GM12875 (cell line): ENCODE results near the gene BLTP2.

Source experiments
- H3K4me3 ChIP-seq: one replicate; pipeline ENCODE4 v1.5.1; 2011; ENCODE audit warnings: low read depth, low read length, control low read depth
- CTCF ChIP-seq: IDR thresholded peaks from 2 replicates; pipeline ENCODE4 v1.5.1; 2011; ENCODE audit warnings: low read depth, mild to moderate bottlenecking, control low read depth, inconsistent platforms, low read length, moderate library complexity, borderline replicate concordance; ENCODE audit not compliant: insufficient read depth

BLTP2 gene

DNA sequence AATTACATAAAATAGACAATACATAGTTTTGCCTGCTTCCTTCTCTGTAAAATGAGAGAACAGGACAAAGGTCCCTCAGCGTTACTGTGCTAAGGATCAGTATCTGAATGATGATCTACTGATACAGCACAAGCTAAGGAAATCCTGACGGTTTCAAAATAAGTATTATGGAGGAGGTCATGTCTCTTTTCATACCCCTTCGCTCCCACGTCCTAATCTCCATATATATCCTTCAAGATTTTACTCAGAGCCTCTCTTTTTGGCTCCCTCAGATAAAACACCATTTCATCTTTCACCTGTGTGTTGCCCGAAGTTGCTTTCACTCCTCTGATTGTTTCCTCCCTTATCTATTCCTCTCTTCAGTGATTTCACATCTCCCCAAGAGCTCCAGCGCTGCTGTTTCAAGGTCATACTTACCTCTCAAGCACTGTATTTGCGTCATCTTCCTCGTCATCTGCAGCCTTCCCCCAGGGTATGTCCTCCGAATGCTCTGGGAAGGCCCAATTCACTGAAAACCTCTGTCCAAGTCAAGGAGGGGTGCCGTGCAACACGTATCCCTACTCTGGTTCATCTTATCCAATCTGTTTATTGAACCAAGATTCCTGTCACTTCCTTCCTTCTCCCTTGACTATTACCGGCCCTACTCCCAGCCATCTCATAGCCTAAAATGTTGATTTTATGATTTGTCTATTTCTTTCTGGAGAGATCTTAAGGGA, 1.2 kb upstream of the BLTP2 start:
- TF ChIP-seq CTCF: no peak
- no peak overlapping the region for H3K4me3 ChIP-seq

DNA sequence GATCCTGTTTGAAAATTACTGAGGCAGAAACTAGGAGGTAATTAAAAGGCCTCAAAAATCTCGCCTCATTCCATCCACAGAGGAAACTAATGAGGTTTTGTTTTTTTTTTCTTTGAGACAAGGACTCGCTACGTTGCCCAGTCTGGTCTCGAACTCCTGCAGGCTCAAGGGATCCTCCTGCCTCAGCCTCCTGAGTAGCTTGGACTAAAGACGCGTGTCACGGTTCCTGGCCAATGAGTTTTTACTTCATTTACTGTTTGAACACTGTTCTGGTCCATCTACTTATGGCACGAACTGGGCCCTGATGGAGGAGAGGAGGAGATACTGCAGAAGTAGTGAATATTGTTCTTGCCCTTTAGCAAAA, 600 bp upstream of the BLTP2 start:
- H3K4me3 ChIP-seq: peak overlapping the region; percentile 61
- TF ChIP-seq CTCF: no peak

DNA sequence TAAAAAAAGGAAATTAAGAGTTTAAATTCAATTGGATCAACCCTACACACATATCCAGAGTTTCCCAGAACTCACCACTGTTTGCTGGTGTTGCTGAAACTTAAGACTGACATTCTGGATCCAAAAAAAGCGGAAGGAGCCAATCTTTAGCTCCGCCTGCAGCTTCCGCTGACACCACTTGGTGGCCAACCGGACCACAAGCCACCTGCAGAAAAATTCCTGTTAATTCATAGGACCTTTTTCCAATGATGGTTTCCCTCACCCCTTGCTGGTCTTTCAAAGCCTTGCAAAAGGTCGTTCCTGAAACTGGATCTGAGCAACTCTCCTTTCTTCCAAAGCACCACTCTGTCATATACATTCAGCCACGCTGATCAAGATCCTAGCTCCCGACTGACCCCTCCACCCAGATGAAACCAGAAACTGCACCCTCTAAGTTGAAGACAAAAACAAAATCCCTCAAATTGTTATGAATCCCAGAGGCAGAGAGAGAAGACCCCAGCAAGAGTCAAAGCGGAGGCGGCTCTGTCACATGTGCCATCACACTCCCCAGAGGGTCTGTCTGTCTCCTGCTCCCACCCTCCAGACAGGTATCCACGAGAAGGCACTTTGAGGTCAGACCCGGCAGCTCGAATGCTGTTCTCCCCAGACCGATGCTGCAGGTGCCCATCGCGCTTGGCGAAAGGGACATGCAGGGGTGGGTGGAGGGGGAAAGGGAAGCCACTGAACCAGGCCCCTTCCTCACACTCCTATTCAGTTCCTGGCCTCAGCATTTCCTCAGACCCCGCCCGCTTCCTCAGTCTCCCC, 773 bp downstream of the BLTP2 start:
- H3K4me3 ChIP-seq: peak overlapping the region; percentile 99
- TF ChIP-seq CTCF: peak; percentile 49; the same call in 1 of the 2 replicates

DNA sequence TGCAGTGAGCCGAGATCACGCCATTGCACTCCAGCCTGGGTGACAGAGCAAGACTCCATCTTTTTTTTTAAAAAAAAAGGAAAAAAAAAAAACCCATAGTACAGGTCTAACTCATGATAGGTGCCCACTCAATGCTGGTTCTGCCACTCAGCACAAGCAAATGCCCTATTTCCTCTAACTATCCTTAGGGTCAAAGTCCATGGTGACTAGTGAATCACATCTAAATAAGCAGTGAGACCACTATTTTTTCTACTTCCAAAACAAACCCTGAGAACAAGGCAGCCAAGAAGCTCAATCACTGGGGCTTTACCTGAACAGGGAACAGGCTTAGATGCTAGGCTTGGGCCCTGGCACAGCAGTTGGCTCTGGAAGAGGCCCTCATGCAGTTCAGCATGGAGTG, 3.4 kb downstream of the BLTP2 start:
- TF ChIP-seq CTCF: no peak
- no peak overlapping the region for H3K4me3 ChIP-seq

DNA sequence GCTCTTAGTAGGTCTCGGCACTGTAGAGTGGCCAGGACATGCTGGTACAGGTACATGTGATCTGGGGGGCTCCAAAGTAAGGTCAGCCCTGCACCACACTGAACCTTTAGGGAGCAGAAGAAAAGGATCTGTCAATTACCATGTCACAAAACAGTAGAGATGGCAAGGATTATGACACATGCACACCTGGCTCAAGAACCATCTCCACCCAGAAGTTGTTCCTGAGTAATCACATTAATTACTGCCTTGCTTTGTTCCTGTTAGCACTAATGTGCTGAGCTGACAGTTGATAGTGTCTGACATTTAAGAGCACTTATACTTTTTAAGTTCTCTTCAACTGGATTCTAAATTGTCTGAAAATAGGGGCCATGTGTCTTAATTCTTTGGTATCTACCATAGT, 9.5 kb downstream of the BLTP2 start:
- TF ChIP-seq CTCF: no peak
- H3K4me3 ChIP-seq: no peak overlapping the region

GRCh38 chr17:28634206-28634865, 10.6 kb downstream of the BLTP2 start:
- TF ChIP-seq CTCF: no peak
- H3K4me3 ChIP-seq: no peak overlapping the region
